K562 treated with DMSO at 1 percent for 48 hours (cell line): ENCODE data around the gene BAIAP2. TPM values are rescaled to one million over a fixed set of nuclear protein-coding genes. Genes with fewer than 3 reads are reported as not detected.

Source experiments
- total RNA-seq: library from RNA; unstranded; fragments of 300-600 nt; gene quantifications from 2 replicates; pipeline ENCODE4 v1.2.3, GENCODE V29; 2022; ENCODE audit warnings: low replicate concordance; ENCODE audit errors: extremely low read depth

BAIAP2 gene, protein sequence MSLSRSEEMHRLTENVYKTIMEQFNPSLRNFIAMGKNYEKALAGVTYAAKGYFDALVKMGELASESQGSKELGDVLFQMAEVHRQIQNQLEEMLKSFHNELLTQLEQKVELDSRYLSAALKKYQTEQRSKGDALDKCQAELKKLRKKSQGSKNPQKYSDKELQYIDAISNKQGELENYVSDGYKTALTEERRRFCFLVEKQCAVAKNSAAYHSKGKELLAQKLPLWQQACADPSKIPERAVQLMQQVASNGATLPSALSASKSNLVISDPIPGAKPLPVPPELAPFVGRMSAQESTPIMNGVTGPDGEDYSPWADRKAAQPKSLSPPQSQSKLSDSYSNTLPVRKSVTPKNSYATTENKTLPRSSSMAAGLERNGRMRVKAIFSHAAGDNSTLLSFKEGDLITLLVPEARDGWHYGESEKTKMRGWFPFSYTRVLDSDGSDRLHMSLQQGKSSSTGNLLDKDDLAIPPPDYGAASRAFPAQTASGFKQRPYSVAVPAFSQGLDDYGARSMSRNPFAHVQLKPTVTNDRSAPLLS
- not detected in 2 replicates for total RNA-seq

GRCh38 chr17:81034779-81035520, at the start of gene BAIAP2:
Gene BAIAP2 (plus strand): TSS chr17:81035151. CDS start chr17:81035255, 104 bp downstream.

DNA sequence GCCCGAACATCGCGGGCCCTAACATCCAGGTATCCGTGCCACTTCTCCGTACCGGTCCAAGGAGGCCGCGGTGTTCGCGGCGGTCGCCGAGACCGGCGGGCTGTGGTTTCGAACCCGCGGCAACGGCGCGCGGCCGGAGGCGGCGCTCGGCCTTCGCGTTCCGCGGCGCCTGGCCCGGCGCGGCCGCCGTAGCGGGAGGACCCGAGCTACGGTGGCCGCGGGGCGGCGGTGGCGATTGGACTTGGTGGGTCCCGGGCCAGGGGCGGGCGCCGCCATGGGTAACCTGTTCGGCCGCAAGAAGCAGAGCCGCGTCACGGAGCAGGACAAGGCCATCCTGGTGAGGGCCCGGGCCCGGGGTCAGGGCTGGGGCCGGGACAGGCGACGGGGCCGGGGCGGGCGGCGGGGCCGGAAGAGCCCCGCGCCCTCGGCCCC, 43.3 kb upstream of the BAIAP2 start, which contains the start of gene CHMP6:
TSS of gene CHMP6 (plus strand) at position 197 of the 432 bp plus-strand sequence. CDS start at position 275, 78 bp downstream.

DNA sequence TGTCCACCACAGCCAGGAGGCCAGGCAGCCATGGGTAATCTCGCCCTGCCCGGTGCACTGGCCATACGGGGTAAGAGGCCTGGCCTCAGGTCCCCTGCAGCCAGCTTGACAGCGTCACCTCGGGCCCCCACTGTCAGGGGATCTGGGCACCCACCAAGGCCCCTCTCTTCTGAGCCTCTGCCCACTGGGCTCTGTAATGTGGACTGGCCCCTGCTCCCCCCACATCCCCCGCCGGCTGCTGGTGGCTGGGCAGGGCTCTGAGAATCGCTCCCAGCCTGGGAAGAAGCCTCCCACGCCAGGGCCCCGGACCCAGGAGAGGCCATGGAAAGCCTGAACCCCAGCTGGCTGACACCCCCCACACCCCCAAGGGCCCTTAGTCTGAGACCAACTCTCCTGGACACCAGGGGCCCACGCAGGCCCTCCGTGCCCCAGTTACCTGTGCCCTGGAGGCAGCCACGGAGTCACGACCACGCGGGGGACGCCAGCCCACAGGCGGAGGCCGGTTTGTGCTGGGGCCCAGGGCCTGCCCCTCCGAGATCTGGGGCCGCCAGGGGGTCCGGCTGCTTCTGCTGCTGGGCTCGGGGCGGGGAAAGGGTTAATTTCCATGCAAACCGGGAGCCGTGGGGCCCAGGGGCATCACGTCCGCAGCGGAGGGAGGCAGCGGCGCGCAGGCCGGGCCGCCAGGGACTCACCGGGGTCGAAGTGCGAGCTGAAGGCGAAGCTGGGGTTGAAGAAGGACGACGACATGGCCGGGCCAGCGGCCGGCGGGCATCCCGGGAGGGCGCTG, 130.5 kb downstream of the BAIAP2 start, which contains the start of gene PVALEF:
TSS of gene PVALEF (plus strand) at position 262 of the 787 bp plus-strand sequence. CDS start 15,720 bp downstream, outside the sequence.

DNA sequence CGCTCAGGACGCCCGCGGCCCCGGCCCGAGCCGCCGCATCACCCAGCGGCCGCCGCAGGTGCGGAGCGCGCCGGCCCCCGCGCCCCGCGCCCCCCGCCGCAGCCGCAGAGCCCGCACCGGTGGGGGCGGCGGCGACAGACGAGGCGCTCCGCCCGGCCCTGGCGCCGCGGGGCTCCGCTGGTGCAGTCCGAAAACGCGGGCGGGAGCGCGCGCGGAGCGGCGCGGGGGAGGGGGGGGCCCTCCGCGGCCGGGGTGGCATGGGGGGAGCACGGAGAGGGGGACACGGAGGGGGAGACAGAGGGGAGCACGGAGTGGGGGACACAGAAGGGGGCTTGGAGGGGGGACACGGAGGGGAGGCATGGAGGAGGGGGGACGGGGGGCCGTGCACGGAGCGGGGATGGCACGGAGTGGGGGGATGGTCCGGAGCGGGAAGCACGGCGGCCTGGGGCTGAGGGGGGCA, 131.1 kb downstream of the BAIAP2 start, which contains the start of gene AATK:
TSS of gene AATK (minus strand) at position 189 of the 460 bp plus-strand sequence. CDS start 229 bp downstream, outside the sequence.

Other genes with a start within 250 kb of the BAIAP2 start
- not detected in 2 replicates for gene CHMP6, start 43.3 kb upstream of the BAIAP2 start, total RNA-seq
- gene PVALEF, start 130.4 kb downstream of the BAIAP2 start, total RNA-seq, result not detected in 2 replicates
- gene AATK, start 131.1 kb downstream of the BAIAP2 start, total RNA-seq, result not detected in 2 replicates
- gene CEP131, start 187.8 kb downstream of the BAIAP2 start, total RNA-seq, result 107 TPM in 1 of 2 replicates, not detected in the other
- not detected in 2 replicates for gene TEPSIN, start 203.9 kb downstream of the BAIAP2 start, total RNA-seq
- gene NDUFAF8, start 204.2 kb downstream of the BAIAP2 start, total RNA-seq, result not detected in 2 replicates